PFSK-1 (cell line): ENCODE measurements around the gene SYNGAP1.

Source experiments
- REST ChIP-seq, 2 experiments: IDR thresholded peaks; 2 replicates each; pipeline versions ENCODE4 v1.6.1 to v1.8.0; 2011 to 2012; ENCODE audit warnings: low read depth in 2 of 2, low read length in 2 of 2, control low read depth in 1 of 2, inconsistent platforms in 1 of 2, mild to moderate bottlenecking in 1 of 2, moderate library complexity in 1 of 2; ENCODE audit not compliant: insufficient read depth in 1 of 2
- TAF1 ChIP-seq: IDR thresholded peaks from 2 replicates; pipeline ENCODE4 v1.6.1; 2012; ENCODE audit warnings: low read length, control low read depth, borderline replicate concordance; ENCODE audit not compliant: insufficient read depth

- TF ChIP-seq TAF1 (no peak), REST (IDR thresholded peaks at IDR 0.05; ENCODE audit: insufficient read depth in 1 of 2, low read depth in 2 of 2, low read length in 2 of 2) (no peak)
These were observed 63.8 kb downstream of the SYNGAP1 start for GRCh38 chr6:33483678-33484077.
